SIG-M5 treated with dmso at 0.1 percent for 504 hours (cell line): ENCODE results near the gene TMEM63A.
"Not testable (repeated sequence)": the region's sequence is repeated elsewhere in the genome, so short reads cannot be mapped to it uniquely, and the experiment has no call there.

Experiments used
- DNase-seq: peaks from one replicate; lab custom pipeline; 2025; ENCODE audit not compliant: unreplicated experiment; lab: John Stamatoyannopoulos, UW

TMEM63A gene

DNA sequence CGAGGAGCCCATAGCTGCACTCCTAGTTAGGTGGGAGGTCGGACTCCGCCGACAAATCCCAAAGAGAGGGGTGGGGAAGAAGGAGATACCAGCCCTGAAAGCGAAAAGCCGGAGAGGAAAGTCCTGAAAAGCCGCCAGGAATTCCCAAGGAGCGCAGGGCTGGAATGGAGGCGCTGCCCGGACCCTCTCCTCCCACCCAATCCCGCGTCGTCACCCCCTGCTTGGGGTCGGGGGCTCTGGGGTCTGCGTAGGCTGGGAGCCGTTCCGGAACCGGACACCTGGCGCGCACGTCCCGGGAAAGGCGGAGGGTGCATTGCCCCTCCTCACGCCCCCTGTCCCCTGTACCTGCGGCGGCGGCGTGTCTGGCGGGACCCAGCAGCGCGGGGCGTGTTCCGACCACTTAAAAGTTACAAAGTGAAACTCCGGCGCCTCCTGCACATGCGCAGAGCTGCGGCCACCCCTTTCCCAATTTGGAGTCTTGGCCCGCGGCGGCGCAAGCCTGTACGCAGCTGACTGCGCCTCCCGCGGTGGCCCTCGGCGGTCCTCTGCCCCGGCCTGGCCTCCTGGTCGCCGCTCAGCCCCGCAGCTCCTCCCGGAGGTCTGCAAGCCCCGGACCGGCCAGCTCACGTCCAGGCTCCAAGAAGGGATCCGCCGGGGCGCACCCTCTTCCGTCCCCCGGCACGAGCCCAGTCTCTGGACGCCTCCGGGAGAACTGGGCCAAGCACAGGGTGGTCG lies at the start of gene TMEM63A:
Gene TMEM63A (minus strand): TSS at position 422 of the 735 bp plus-strand sequence. CDS start 4,800 bp downstream, outside the sequence.
- DNase-seq: peak; percentile 85

- DNase-seq: no peak
These were observed 49.3 kb upstream of the TMEM63A start for GRCh38 chr1:225931270-225932136.

DNA sequence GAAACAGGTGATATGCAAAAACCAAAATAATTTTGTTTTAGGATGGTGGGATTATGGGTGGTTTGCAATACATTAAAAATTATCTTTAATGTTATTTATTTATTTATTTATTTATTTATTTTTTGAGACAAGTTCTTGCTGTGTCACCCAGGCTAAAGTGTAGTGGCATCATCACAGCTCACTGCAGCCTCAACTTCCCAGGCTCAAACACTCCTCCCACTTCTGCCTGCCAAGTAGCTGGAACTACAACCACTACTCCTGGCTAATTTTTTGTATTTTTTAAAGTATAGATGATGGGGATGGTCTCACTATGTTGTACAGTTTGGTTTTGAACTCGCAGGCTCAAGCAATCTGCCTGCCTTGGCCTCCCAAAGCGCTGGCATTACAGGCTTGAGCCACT lies 48.4 kb upstream of the TMEM63A start:
- no peak for DNase-seq

- not testable (repeated sequence) for DNase-seq
These were observed 47.3 kb upstream of the TMEM63A start for GRCh38 chr1:225929462-225929861.

- DNase-seq: peak; percentile 24
These were observed 46.3 kb upstream of the TMEM63A start for GRCh38 chr1:225928186-225929175.

DNA sequence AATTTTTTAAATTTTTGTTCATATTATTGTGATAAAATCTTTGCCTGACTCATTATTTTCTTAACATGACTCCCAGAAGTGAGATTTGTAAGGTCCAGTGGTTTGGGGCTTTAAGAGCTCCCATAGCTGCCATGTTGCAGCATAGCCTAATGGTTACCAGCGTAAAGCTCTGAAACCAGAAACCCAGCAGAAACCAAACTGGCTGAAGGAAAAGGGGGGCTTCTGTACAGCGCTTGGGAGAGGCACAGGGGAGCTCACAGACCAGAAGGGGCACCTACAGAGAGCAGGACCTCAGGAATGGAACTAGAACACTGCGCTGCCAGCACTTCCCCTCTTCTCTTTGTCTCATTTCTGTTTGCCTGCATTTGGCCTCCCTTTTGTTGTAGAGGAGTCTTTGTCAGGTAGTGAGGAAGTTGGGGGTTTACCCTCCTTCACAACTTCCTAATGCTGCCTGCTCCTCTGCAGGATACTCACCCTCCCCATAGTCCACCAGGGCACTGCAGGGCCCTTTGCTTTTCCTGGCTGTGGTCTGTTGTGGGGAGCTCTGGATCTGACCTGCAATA lies 44.5 kb upstream of the TMEM63A start:
- peak; percentile 32 for DNase-seq

GRCh38 chr1:225923692-225924555 lies 41.7 kb upstream of the TMEM63A start, which contains the start of gene PYCR2:
PYCR2 (minus strand) TSS chr1:225924250; CDS start chr1:225924110, 140 bp downstream.
- peak; percentile 98 for DNase-seq

DNA sequence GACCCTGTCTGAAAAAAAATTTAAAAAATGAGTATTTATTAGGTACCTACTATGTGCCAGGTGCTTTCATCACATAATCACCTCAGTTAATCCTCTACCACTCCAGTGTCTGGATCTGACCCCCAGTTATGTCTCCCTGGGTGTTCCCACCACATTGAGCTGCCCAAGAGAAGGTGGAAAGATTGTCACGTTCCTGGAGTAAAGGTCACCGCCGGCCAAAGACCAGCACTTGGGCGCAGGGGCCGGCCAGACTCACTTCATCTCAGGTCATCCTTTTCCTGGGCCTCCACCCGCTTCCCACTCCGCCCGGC lies 41.2 kb upstream of the TMEM63A start:
- DNase-seq: no peak

GRCh38 chr1:225921734-225922709 lies 39.8 kb upstream of the TMEM63A start:
- no peak for DNase-seq

- DNase-seq: no peak
These were observed 37.7 kb upstream of the TMEM63A start for GRCh38 chr1:225919906-225920305.

- no peak for DNase-seq
These were observed 36.1 kb upstream of the TMEM63A start for GRCh38 chr1:225918280-225918679.

- DNase-seq: no peak
These were observed 35.4 kb upstream of the TMEM63A start for GRCh38 chr1:225917536-225917935.

DNA sequence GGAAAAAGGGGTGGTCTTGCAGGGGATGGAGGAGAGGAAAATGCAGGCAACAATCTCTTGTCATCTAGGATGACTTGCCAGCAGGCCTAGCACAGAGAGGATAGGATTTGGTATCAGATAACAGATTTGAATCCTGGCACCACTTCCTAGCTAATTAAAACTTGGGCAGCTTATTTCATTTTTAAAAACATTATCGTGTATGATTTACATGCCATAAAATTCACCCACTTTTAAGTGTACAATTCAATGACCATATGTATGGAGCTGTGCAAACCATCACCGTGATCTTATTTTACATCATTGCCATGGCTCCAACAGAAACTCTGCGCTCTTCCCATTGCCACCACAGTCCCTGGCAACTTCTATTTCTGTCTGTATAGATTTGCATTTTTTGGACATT lies 34.9 kb upstream of the TMEM63A start:
- no peak for DNase-seq

DNA sequence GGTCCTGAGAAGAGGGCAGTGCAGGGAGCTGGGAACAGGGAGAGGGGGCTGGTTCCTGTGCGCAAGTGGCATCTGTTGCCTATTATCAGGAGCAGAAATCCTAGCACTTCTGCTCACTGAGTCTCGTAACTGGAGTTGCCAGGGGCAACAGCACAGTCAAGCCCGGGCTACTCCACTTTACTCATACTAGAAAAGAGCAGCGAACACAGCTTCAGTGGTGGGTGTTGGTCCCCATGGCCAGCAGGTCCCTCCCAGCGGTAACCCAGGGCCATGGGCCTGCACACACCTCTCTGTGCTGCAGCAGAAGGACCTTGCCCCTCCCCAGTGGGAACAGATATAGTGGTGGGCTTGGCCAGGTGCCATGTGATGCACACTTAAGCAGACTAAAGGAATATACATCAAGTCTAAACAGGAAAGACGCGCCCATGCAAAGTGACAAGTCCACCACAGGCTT lies 33.4 kb upstream of the TMEM63A start:
- DNase-seq: no peak

DNA sequence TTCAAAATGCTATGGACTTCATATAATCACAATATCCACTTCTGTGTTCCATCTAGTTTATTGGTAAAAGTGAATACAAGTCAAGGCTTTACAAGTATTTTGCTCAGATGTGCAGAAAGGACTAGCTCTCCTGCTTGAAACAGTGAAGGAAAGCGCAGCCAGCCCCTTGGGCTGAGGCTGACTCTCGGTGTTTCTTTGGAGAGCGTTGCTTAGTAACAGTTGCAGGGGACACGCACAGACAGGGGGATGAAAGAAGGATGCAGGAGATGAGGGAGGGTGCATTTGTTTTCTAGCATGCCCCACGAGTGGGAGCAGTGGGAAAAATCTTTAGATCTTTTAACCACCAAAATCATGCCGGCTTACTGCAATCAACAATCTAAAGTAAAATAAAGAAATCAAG lies 32.8 kb upstream of the TMEM63A start:
- DNase-seq: no peak

GRCh38 chr1:225914391-225914790 lies 32.2 kb upstream of the TMEM63A start:
- DNase-seq: no peak

DNA sequence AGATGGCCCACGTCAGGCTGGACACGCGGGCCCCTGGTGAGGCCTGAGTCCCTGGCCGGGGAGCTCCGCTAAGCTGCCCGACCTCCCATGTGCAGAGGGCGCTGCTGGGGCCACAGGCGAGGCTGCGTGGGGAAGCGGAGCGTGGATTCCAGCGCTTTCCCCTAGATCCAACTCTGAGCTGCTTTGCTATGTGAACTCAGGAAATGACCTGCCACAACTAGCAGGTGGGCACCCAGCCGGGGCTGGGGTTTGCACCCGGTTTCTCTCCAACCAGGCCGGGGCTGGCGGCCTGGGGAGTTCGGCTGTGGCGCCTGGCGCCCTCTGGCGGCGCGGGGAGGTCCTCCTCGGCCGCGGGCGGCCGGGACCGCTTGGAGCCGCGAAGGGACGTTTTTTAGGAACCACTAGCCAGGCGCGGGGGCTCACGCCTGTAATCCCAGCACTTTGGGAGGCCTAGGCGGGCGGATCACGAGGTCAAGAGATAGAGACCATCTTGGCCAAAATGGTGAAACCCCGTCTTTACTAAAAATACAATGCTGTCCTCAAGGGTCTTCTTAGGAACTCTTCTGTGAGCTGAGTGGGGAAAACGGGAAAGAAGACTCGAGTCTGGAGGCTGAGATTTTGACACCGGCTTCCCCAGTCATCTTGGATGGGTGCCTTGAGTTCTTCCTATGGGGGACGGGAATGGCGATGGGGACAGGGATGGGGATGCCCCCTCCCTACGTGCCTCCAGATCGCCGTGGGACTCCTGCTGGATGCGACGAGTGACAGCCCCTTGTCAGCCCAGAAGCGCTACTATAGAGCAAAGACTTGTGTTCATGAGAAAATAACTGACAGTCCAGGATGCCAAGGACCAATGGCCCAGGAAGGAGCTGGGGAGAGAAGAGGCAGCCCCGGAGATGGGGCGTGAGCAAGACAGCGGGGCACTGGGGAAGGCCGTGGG lies 29.3 kb upstream of the TMEM63A start:
- DNase-seq: no peak
